Epithelial cell of proximal tubule (primary cell): ENCODE measurements around the gene FTH1. TPM values are rescaled to one million over a fixed set of nuclear protein-coding genes. Genes with fewer than 3 reads are reported as not detected.

ENCODE experiments used
- DNase-seq: peaks from one replicate; pipeline ENCODE4 v3.0.0-alpha.2; 2011; ENCODE audit warnings: low read depth
- H3K4me3 ChIP-seq: 2 replicates; pipeline ENCODE4 v1.5.1; 2011; ENCODE audit warnings: low read depth, mild to moderate bottlenecking, low read length
- CTCF ChIP-seq: conservative IDR thresholded peaks from 2 replicates; pipeline ENCODE4 v1.5.1; 2012; ENCODE audit warnings: low read depth, mild to moderate bottlenecking, low read length
- total RNA-seq: library from RNA; depleted of rRNA; stranded (reverse); fragments of >200 nt; gene quantifications from 2 replicates; pipeline ENCODE4 v1.2.3, GENCODE V29; 2015

FTH1 gene
- total RNA-seq, 1 donor from 2014 or later = 789 TPM

DNA sequence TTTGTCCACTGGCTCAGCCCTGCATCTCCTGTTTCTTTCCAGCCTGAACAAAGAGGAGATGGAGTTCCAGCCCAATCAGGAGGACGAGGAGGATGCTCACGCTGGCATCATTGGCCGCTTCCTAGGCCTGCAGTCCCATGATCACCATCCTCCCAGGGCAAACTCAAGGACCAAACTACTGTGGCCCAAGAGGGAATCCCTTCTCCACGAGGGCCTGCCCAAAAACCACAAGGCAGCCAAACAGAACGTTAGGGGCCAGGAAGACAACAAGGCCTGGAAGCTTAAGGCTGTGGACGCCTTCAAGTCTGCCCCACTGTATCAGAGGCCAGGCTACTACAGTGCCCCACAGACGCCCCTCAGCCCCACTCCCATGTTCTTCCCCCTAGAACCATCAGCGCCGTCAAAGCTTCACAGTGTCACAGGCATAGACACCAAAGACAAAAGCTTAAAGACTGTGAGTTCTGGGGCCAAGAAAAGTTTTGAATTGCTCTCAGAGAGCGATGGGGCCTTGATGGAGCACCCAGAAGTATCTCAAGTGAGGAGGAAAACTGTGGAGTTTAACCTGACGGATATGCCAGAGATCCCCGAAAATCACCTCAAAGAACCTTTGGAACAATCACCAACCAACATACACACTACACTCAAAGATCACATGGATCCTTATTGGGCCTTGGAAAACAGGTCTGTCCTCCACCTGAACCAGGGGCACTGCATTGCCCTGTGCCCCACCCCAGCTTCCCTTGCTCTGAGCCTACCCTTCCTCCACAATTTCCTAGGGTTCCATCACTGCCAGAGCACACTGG, 5.0 kb downstream of the FTH1 start:
- DNase-seq = no peak
- H3K4me3 ChIP-seq = no peak overlapping the region
- TF ChIP-seq CTCF = no peak

DNA sequence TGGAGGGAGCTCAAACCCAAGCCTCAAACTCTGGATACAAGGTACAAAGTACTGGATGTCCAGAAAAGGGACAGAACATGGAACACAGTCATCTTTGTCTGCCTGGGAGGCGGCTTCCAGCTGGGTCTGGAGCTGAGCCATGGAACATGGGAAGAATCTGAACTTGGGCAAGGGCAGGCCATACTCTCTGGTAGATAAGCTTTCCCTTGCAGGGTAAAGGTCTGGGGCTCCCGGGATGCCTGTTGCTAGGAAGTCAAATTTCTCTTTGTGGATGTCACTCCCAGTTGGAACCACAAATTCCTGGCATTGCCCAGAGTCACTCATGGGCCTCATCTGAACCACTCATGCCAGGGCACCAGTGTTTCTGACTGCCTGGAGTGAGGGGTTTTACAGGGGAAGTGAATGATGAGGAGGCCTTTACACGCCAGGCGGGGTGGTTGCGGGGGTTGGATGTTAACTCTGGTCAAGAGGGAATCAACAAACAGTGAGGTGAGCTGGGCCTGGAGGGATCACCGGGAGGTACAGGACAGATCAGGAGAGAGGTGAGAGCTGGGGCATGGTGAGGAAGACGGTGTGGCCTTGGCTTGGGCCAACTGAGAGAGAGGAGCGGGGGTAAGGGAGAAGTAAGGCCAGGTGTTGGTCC, 5.7 kb downstream of the FTH1 start:
- DNase-seq = no peak
- TF ChIP-seq CTCF = no peak
- no peak overlapping the region for H3K4me3 ChIP-seq

GRCh38 chr11:61960532-61960931, 6.9 kb downstream of the FTH1 start:
- no peak overlapping the region for H3K4me3 ChIP-seq
- TF ChIP-seq CTCF = no peak
- no peak for DNase-seq

GRCh38 chr11:61959678-61960077, 7.8 kb downstream of the FTH1 start:
- H3K4me3 ChIP-seq = no peak overlapping the region
- no peak for DNase-seq
- TF ChIP-seq CTCF = no peak

GRCh38 chr11:61959114-61959513, 8.3 kb downstream of the FTH1 start:
- no peak for TF ChIP-seq CTCF
- no peak for DNase-seq
- H3K4me3 ChIP-seq = no peak overlapping the region

DNA sequence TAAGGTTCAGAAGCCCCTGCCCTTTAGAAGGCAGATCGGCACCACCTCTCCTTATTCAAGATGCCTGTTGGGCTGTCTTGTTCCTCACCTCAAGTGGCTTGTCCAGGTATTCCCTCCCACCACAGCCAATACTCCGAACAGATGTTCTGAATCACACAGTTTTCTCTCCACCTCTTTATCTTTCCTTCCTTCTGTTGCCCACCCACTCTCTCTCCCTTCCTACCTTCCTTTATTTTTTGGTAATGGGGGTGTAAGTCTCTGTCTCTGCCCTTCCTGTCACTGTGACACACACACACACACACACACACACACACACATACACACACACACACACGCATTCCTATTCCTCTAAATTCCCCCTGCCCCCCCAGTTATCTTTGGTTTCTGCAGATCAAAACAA, 8.8 kb downstream of the FTH1 start:
- H3K4me3 ChIP-seq = no peak overlapping the region
- no peak for DNase-seq
- TF ChIP-seq CTCF = no peak
